Keratinocyte (primary cell): ENCODE measurements around the gene CD300C. TPM values are rescaled to one million over a fixed set of nuclear protein-coding genes. Genes with fewer than 3 reads are reported as not detected.

Experiments used
- DNase-seq: peaks from one replicate; pipeline ENCODE4 v3.0.0-alpha.2; 2011; ENCODE audit warnings: low read depth, missing footprints, low spot score
- FAIRE-seq: peaks from 2 replicates; lab custom pipeline; 2011; peaks lifted over from hg19 to GRCh38; lab: Jason Lieb, UNC
- H2AFZ ChIP-seq: 2 replicates; pipeline ENCODE4 v1.6.0; 2012; ENCODE audit warnings: low read length, control low read depth, inconsistent platforms; ENCODE audit not compliant: control insufficient read depth
- H3K27ac ChIP-seq: 2 replicates; pipeline ENCODE4 v1.5.1; 2011; ENCODE audit warnings: low read length; ENCODE audit not compliant: control insufficient read depth, insufficient read depth
- H3K27me3 ChIP-seq: 3 replicates; pipeline ENCODE4 v1.6.0; 2011; ENCODE audit warnings: low read length; ENCODE audit not compliant: control insufficient read depth, insufficient read depth; ENCODE audit errors: extremely low read depth
- H3K36me3 ChIP-seq, 2 experiments: 2 replicates in 1 of 2; 3 replicates in 1 of 2; pipeline ENCODE4 v1.5.1; 2011; ENCODE audit warnings: low read length in 2 of 2, mild to moderate bottlenecking in 1 of 2; ENCODE audit not compliant: control insufficient read depth in 2 of 2, insufficient read depth in 2 of 2; ENCODE audit errors: extremely low read depth in 1 of 2
- H3K4me1 ChIP-seq: 3 replicates; pipeline ENCODE4 v1.5.1; 2011; ENCODE audit warnings: low read length; ENCODE audit not compliant: control insufficient read depth, insufficient read depth; ENCODE audit errors: extremely low read depth
- H3K4me2 ChIP-seq: 3 replicates; pipeline ENCODE4 v1.6.0; 2011; ENCODE audit warnings: low read depth, low read length; ENCODE audit not compliant: control insufficient read depth, insufficient read depth; ENCODE audit errors: extremely low read depth
- H3K4me3 ChIP-seq, 3 experiments: fragments of 200-600 bp in 1 of 3; sonication (generic) in 1 of 3; 2 replicates in 2 of 3; 3 replicates in 1 of 3; pipeline ENCODE4 v1.5.1; 2011 to 2016; ENCODE audit warnings: low read length in 3 of 3, mild to moderate bottlenecking in 3 of 3, control low read depth in 2 of 3, inconsistent platforms in 1 of 3, low read depth in 1 of 3, mixed read lengths in 1 of 3, mixed run types in 1 of 3, moderate library complexity in 1 of 3; ENCODE audit not compliant: control insufficient read depth in 2 of 3, insufficient read depth in 2 of 3; ENCODE audit errors: extremely low read depth in 1 of 3
- H3K79me2 ChIP-seq: 2 replicates; pipeline ENCODE4 v1.6.0; 2012; ENCODE audit warnings: low read length; ENCODE audit not compliant: control insufficient read depth, insufficient read depth
- H3K9ac ChIP-seq: 3 replicates; pipeline ENCODE4 v1.6.0; 2011; ENCODE audit warnings: low read length; ENCODE audit not compliant: control insufficient read depth, insufficient read depth; ENCODE audit errors: extremely low read depth
- H3K9me1 ChIP-seq: 3 replicates; pipeline ENCODE4 v1.6.0; 2011; ENCODE audit warnings: low read length; ENCODE audit not compliant: control insufficient read depth, insufficient read depth; ENCODE audit errors: extremely low read depth
- H3K9me3 ChIP-seq: 2 replicates; pipeline ENCODE4 v1.5.1; 2012; ENCODE audit warnings: low read depth, low read length; ENCODE audit not compliant: control insufficient read depth
- H4K20me1 ChIP-seq: 3 replicates; pipeline ENCODE4 v1.6.0; 2011; ENCODE audit warnings: low read length; ENCODE audit not compliant: control insufficient read depth, insufficient read depth; ENCODE audit errors: extremely low read depth
- EZH2 ChIP-seq: IDR thresholded peaks from one replicate; pipeline ENCODE4 v1.6.1; 2012; ENCODE audit warnings: inconsistent platforms, mild to moderate bottlenecking, low read length, moderate library complexity
- dilution Hi-C: fragments of 300-500 bp; cut with MboI; formaldehyde crosslinking; loops from one replicate; pipeline ENCODE4 v1.7.0; 2020; ENCODE audit warnings: low sequenced_read_pairs; ENCODE audit not compliant: extremely low pct_ligation_motif_present
- polyA plus RNA-seq, 5 experiments: library from polyadenylated mRNA; depleted of rRNA in 3 of 5; stranded (reverse) in 3 of 5; stranded (forward) in 1 of 5; unstranded in 1 of 5; fragments of >200 nt; gene quantifications; 1 replicate in 1 of 5; 2 replicates in 3 of 5; 3 replicates in 1 of 5; pipeline versions ENCODE4 v1.2.1 to v1.2.3, GENCODE V29; 2011 to 2012; ENCODE audit warnings: missing spikeins in 2 of 5, low read depth in 1 of 5, low replicate concordance in 1 of 5
- TF ChIP-seq, protein P1 (sequence below), 3 experiments: IDR thresholded peaks in 1 of 3; conservative IDR thresholded peaks in 1 of 3; optimal IDR thresholded peaks in 1 of 3; 2 replicates in 2 of 3; 3 replicates in 1 of 3; pipeline versions ENCODE3 to v1.5.1; 2011; ENCODE audit warnings: low read length in 3 of 3, mild to moderate bottlenecking in 3 of 3, moderate library complexity in 2 of 3, control low read depth in 1 of 3, inconsistent platforms in 1 of 3; ENCODE audit not compliant: insufficient read depth in 2 of 3; ENCODE audit errors: extremely low read depth in 1 of 3

CD300C gene
- polyA plus RNA-seq, 1 donor (not counting 4 experiments of a cell fraction or from before 2014, with no cell fraction given): not detected

DNA sequence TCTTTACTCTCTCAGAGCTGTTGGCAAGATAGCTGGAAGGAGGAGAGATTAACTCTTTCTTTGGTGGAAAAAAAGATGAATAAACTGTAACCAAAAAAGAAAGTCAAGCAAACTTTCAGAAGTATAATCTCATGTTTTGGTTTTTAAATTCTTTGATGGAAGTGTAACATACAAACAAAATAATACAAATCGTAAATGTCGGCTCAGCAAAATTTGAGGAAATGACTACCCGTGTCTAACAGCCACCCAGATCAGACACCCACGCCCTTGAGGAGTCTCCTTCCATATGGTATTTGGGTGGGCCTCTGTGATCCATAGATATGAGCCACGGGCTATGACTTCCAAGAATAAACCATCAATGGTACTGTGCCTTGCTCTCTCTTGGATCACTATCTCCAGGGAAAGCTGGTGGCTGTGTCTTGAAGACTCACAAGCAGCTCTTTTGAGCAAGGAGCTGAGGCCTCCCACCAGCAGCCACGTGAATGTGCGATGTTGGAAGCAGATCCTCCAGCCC, 9.6 kb upstream of the CD300C start:
- Histone ChIP-seq H3K36me3 (no peaks in the 10 kb centered on the region), H3K4me1 (peaks cover 16% of the 10 kb centered on the region), H3K27ac (no peak overlapping the region), H2AFZ (no peak overlapping the region), H3K4me3 (no peak overlapping the region), H3K27me3 (peaks cover 5% of the 10 kb centered on the region), H3K9ac (no peak overlapping the region), H4K20me1 (no peaks in the 10 kb centered on the region), H3K9me1 (no peaks in the 10 kb centered on the region), H3K4me2 (no peak overlapping the region), H3K9me3 (no peaks in the 10 kb centered on the region), H3K79me2 (no peaks in the 10 kb centered on the region)
- no peak for TF ChIP-seq EZH2
- TF ChIP-seq, protein P1, sequence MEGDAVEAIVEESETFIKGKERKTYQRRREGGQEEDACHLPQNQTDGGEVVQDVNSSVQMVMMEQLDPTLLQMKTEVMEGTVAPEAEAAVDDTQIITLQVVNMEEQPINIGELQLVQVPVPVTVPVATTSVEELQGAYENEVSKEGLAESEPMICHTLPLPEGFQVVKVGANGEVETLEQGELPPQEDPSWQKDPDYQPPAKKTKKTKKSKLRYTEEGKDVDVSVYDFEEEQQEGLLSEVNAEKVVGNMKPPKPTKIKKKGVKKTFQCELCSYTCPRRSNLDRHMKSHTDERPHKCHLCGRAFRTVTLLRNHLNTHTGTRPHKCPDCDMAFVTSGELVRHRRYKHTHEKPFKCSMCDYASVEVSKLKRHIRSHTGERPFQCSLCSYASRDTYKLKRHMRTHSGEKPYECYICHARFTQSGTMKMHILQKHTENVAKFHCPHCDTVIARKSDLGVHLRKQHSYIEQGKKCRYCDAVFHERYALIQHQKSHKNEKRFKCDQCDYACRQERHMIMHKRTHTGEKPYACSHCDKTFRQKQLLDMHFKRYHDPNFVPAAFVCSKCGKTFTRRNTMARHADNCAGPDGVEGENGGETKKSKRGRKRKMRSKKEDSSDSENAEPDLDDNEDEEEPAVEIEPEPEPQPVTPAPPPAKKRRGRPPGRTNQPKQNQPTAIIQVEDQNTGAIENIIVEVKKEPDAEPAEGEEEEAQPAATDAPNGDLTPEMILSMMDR (optimal IDR thresholded peaks at IDR 0.05 in 1 of 3, IDR thresholded peaks at IDR 0.05 in 1 of 3, conservative IDR thresholded peaks at IDR 0.05 in 1 of 3; ENCODE audit: extremely low read depth in 1 of 3, insufficient read depth in 2 of 3, low read length in 3 of 3): no peak
- dilution Hi-C loops: no loop called here
- no peak for DNase-seq
- FAIRE-seq: no peak

DNA sequence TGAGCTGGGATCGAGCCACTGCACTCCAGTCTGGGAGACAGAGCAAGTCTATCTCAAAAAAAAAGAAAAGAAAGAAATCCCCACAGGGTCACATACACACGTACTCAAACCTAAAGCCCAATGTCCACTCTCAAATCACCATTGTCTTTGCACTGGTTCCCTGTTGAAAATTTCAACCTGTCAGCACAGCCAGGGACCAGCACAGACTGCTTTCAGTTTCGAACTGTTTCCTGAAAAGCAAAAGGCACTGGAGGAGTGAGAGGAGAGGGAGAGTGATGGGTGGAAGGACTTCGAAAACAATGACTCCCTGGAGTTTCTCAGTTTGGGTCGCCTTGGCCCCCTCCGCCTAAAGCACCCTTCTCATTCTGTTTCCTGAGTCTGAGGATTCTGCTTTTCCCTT, 9.0 kb upstream of the CD300C start:
- FAIRE-seq (no peak), DNase-seq (no peak)
- no peaks in the 10 kb centered on the region for H4K20me1 ChIP-seq
- H3K4me3 ChIP-seq: no peak overlapping the region
- no peak for TF ChIP-seq EZH2
- TF ChIP-seq, protein P1 (optimal IDR thresholded peaks at IDR 0.05 in 1 of 3, IDR thresholded peaks at IDR 0.05 in 1 of 3, conservative IDR thresholded peaks at IDR 0.05 in 1 of 3; ENCODE audit: extremely low read depth in 1 of 3, insufficient read depth in 2 of 3, low read length in 3 of 3): no peak
- H3K27ac ChIP-seq: no peak overlapping the region
- no peak overlapping the region for H3K9ac ChIP-seq
- H3K9me1 ChIP-seq: no peaks in the 10 kb centered on the region
- H3K4me2 ChIP-seq: no peak overlapping the region
- no peaks in the 10 kb centered on the region for H3K36me3 ChIP-seq
- dilution Hi-C loops: no loop called here
- no peaks in the 10 kb centered on the region for H3K79me2 ChIP-seq
- H3K27me3 ChIP-seq: peaks cover 5% of the 10 kb centered on the region
- H3K9me3 ChIP-seq: no peaks in the 10 kb centered on the region
- no peak overlapping the region for H2AFZ ChIP-seq
- H3K4me1 ChIP-seq: peaks cover 16% of the 10 kb centered on the region
